Measurements from ENCODE around the gene KIF4B.
"Not testable (repeated sequence)": the region's sequence is repeated elsewhere in the genome, so short reads cannot be mapped to it uniquely, and the experiment has no call there.

The KIF4B gene

GRCh38 chr5:154978294-154978693 lies 35.3 kb upstream of the KIF4B start:
- H3K9ac ChIP-seq (ENCODE audit: low read depth in 1 of 2, low read length in 2 of 2); H3K27me3 ChIP-seq (ENCODE audit: control insufficient read depth in 2 of 2, insufficient read depth in 2 of 2, low read length in 2 of 2); H3K36me3 ChIP-seq (ENCODE audit: control insufficient read depth in 2 of 2, insufficient read depth in 2 of 2, low read length in 2 of 2); H3K27ac ChIP-seq (ENCODE audit: low read depth in 2 of 2, low read length in 2 of 2); H3K9me3 ChIP-seq (ENCODE audit: control insufficient read depth in 2 of 2, low read length in 2 of 2); H3K4me3 ChIP-seq (ENCODE audit: low read length in 2 of 2); H3K4me1 ChIP-seq (ENCODE audit: control insufficient read depth in 2 of 2, insufficient read depth in 2 of 2, low read length in 2 of 2): not testable (repeated sequence)

GRCh38 chr5:154984946-154985516 lies 28.5 kb upstream of the KIF4B start:
- no peak overlapping the region for H3K27ac ChIP-seq (ENCODE audit: low read depth in 2 of 2, low read length in 2 of 2)
- H3K36me3 ChIP-seq (ENCODE audit: control insufficient read depth in 2 of 2, insufficient read depth in 2 of 2, low read length in 2 of 2): no peaks in the 10 kb centered on the region
- H3K27me3 ChIP-seq (ENCODE audit: control insufficient read depth in 2 of 2, insufficient read depth in 2 of 2, low read length in 2 of 2): no peaks in the 10 kb centered on the region
- H3K9ac ChIP-seq (ENCODE audit: low read depth in 1 of 2, low read length in 2 of 2): no peak overlapping the region
- no peaks in the 10 kb centered on the region for H3K4me1 ChIP-seq (ENCODE audit: control insufficient read depth in 2 of 2, insufficient read depth in 2 of 2, low read length in 2 of 2)
- H3K4me3 ChIP-seq (ENCODE audit: low read length in 2 of 2): no peak overlapping the region
- H3K9me3 ChIP-seq (ENCODE audit: control insufficient read depth in 2 of 2, low read length in 2 of 2): no peaks in the 10 kb centered on the region

GRCh38 chr5:154986151-154986550 lies 27.4 kb upstream of the KIF4B start:
- no peak overlapping the region for H3K27ac ChIP-seq (ENCODE audit: low read depth in 2 of 2, low read length in 2 of 2)
- H3K4me3 ChIP-seq (ENCODE audit: low read length in 2 of 2): no peak overlapping the region
- H3K9me3 ChIP-seq (ENCODE audit: control insufficient read depth in 2 of 2, low read length in 2 of 2): no peaks in the 10 kb centered on the region
- H3K9ac ChIP-seq (ENCODE audit: low read depth in 1 of 2, low read length in 2 of 2): no peak overlapping the region
- H3K4me1 ChIP-seq (ENCODE audit: control insufficient read depth in 2 of 2, insufficient read depth in 2 of 2, low read length in 2 of 2): no peaks in the 10 kb centered on the region
- no peaks in the 10 kb centered on the region for H3K27me3 ChIP-seq (ENCODE audit: control insufficient read depth in 2 of 2, insufficient read depth in 2 of 2, low read length in 2 of 2)
- H3K36me3 ChIP-seq (ENCODE audit: control insufficient read depth in 2 of 2, insufficient read depth in 2 of 2, low read length in 2 of 2): no peaks in the 10 kb centered on the region

- H3K27ac ChIP-seq (ENCODE audit: low read depth in 2 of 2, low read length in 2 of 2): no peak overlapping the region
- H3K4me1 ChIP-seq (ENCODE audit: control insufficient read depth in 2 of 2, insufficient read depth in 2 of 2, low read length in 2 of 2): no peaks in the 10 kb centered on the region
- no peaks in the 10 kb centered on the region for H3K36me3 ChIP-seq (ENCODE audit: control insufficient read depth in 2 of 2, insufficient read depth in 2 of 2, low read length in 2 of 2)
- no peak overlapping the region for H3K4me3 ChIP-seq (ENCODE audit: low read length in 2 of 2)
- no peaks in the 10 kb centered on the region for H3K9me3 ChIP-seq (ENCODE audit: control insufficient read depth in 2 of 2, low read length in 2 of 2)
- no peak overlapping the region for H3K9ac ChIP-seq (ENCODE audit: low read depth in 1 of 2, low read length in 2 of 2)
- H3K27me3 ChIP-seq (ENCODE audit: control insufficient read depth in 2 of 2, insufficient read depth in 2 of 2, low read length in 2 of 2): no peaks in the 10 kb centered on the region
These were observed 23.9 kb upstream of the KIF4B start for GRCh38 chr5:154989626-154990025.

- no peak overlapping the region for H3K4me3 ChIP-seq (ENCODE audit: low read length in 2 of 2)
- H3K4me1 ChIP-seq (ENCODE audit: control insufficient read depth in 2 of 2, insufficient read depth in 2 of 2, low read length in 2 of 2): no peaks in the 10 kb centered on the region
- H3K27ac ChIP-seq (ENCODE audit: low read depth in 2 of 2, low read length in 2 of 2): no peak overlapping the region
These were observed 20.1 kb upstream of the KIF4B start for GRCh38 chr5:154993461-154993860.

GRCh38 chr5:154995679-154996078 lies 17.9 kb upstream of the KIF4B start:
- H3K36me3 ChIP-seq (ENCODE audit: control insufficient read depth in 2 of 2, insufficient read depth in 2 of 2, low read length in 2 of 2): no peaks in the 10 kb centered on the region
- H3K27ac ChIP-seq (ENCODE audit: low read depth in 2 of 2, low read length in 2 of 2): no peak overlapping the region
- H3K4me3 ChIP-seq (ENCODE audit: low read length in 2 of 2): no peak overlapping the region
- H3K9me3 ChIP-seq (ENCODE audit: control insufficient read depth in 2 of 2, low read length in 2 of 2): no peaks in the 10 kb centered on the region
- no peak overlapping the region for H3K9ac ChIP-seq (ENCODE audit: low read depth in 1 of 2, low read length in 2 of 2)
- H3K4me1 ChIP-seq (ENCODE audit: control insufficient read depth in 2 of 2, insufficient read depth in 2 of 2, low read length in 2 of 2): no peaks in the 10 kb centered on the region
- H3K27me3 ChIP-seq (ENCODE audit: control insufficient read depth in 2 of 2, insufficient read depth in 2 of 2, low read length in 2 of 2): no peaks in the 10 kb centered on the region

More at GRCh38 chr5:154993461-154993860, 20.1 kb upstream of the KIF4B start:
- no peaks in the 10 kb centered on the region for H3K27me3 ChIP-seq (ENCODE audit: control insufficient read depth in 2 of 2, insufficient read depth in 2 of 2, low read length in 2 of 2)
- no peak overlapping the region for H3K9ac ChIP-seq (ENCODE audit: low read depth in 1 of 2, low read length in 2 of 2)
- H3K36me3 ChIP-seq (ENCODE audit: control insufficient read depth in 2 of 2, insufficient read depth in 2 of 2, low read length in 2 of 2): no peaks in the 10 kb centered on the region
- H3K9me3 ChIP-seq (ENCODE audit: control insufficient read depth in 2 of 2, low read length in 2 of 2): no peaks in the 10 kb centered on the region

GRCh38 chr5:154997746-154998145 lies 15.8 kb upstream of the KIF4B start:
- Histone ChIP-seq H3K4me3 (ENCODE audit: low read length in 2 of 2) (no peak overlapping the region), H3K27ac (ENCODE audit: low read depth in 2 of 2, low read length in 2 of 2) (no peak overlapping the region), H3K9me3 (ENCODE audit: control insufficient read depth in 2 of 2, low read length in 2 of 2) (no peaks in the 10 kb centered on the region), H3K36me3 (ENCODE audit: control insufficient read depth in 2 of 2, insufficient read depth in 2 of 2, low read length in 2 of 2) (no peaks in the 10 kb centered on the region), H3K4me1 (ENCODE audit: control insufficient read depth in 2 of 2, insufficient read depth in 2 of 2, low read length in 2 of 2) (no peaks in the 10 kb centered on the region), H3K9ac (ENCODE audit: low read depth in 1 of 2, low read length in 2 of 2) (no peak overlapping the region), H3K27me3 (ENCODE audit: control insufficient read depth in 2 of 2, insufficient read depth in 2 of 2, low read length in 2 of 2) (no peaks in the 10 kb centered on the region)

GRCh38 chr5:154999865-155000264 lies 13.7 kb upstream of the KIF4B start:
- H3K27me3 ChIP-seq (ENCODE audit: control insufficient read depth in 2 of 2, insufficient read depth in 2 of 2, low read length in 2 of 2): no peaks in the 10 kb centered on the region
- H3K36me3 ChIP-seq (ENCODE audit: control insufficient read depth in 2 of 2, insufficient read depth in 2 of 2, low read length in 2 of 2): no peaks in the 10 kb centered on the region
- H3K4me3 ChIP-seq (ENCODE audit: low read length in 2 of 2): no peak overlapping the region
- H3K9ac ChIP-seq (ENCODE audit: low read depth in 1 of 2, low read length in 2 of 2): no peak overlapping the region
- H3K4me1 ChIP-seq (ENCODE audit: control insufficient read depth in 2 of 2, insufficient read depth in 2 of 2, low read length in 2 of 2): no peaks in the 10 kb centered on the region
- H3K9me3 ChIP-seq (ENCODE audit: control insufficient read depth in 2 of 2, low read length in 2 of 2): no peaks in the 10 kb centered on the region
- no peak overlapping the region for H3K27ac ChIP-seq (ENCODE audit: low read depth in 2 of 2, low read length in 2 of 2)

- H3K27ac ChIP-seq (ENCODE audit: low read depth in 2 of 2, low read length in 2 of 2): no peak overlapping the region
- H3K4me3 ChIP-seq (ENCODE audit: low read length in 2 of 2): no peak overlapping the region
- no peaks in the 10 kb centered on the region for H3K4me1 ChIP-seq (ENCODE audit: control insufficient read depth in 2 of 2, insufficient read depth in 2 of 2, low read length in 2 of 2)
- no peaks in the 10 kb centered on the region for H3K36me3 ChIP-seq (ENCODE audit: control insufficient read depth in 2 of 2, insufficient read depth in 2 of 2, low read length in 2 of 2)
- no peak overlapping the region for H3K9ac ChIP-seq (ENCODE audit: low read depth in 1 of 2, low read length in 2 of 2)
- no peaks in the 10 kb centered on the region for H3K27me3 ChIP-seq (ENCODE audit: control insufficient read depth in 2 of 2, insufficient read depth in 2 of 2, low read length in 2 of 2)
- H3K9me3 ChIP-seq (ENCODE audit: control insufficient read depth in 2 of 2, low read length in 2 of 2): no peaks in the 10 kb centered on the region
These were observed 12.0 kb upstream of the KIF4B start for GRCh38 chr5:155001523-155001922.

GRCh38 chr5:155002722-155003121 lies 10.8 kb upstream of the KIF4B start:
- H3K9ac ChIP-seq (ENCODE audit: low read depth in 1 of 2, low read length in 2 of 2); H3K27me3 ChIP-seq (ENCODE audit: control insufficient read depth in 2 of 2, insufficient read depth in 2 of 2, low read length in 2 of 2); H3K4me1 ChIP-seq (ENCODE audit: control insufficient read depth in 2 of 2, insufficient read depth in 2 of 2, low read length in 2 of 2); H3K27ac ChIP-seq (ENCODE audit: low read depth in 2 of 2, low read length in 2 of 2); H3K9me3 ChIP-seq (ENCODE audit: control insufficient read depth in 2 of 2, low read length in 2 of 2); H3K4me3 ChIP-seq (ENCODE audit: low read length in 2 of 2); H3K36me3 ChIP-seq (ENCODE audit: control insufficient read depth in 2 of 2, insufficient read depth in 2 of 2, low read length in 2 of 2): not testable (repeated sequence)
